ENCODE results near the gene HNRNPL. TPM values are rescaled to one million over a fixed set of nuclear protein-coding genes. Genes with fewer than 3 reads are reported as not detected.
"Not testable (repeated sequence)": the region's sequence is repeated elsewhere in the genome, so short reads cannot be mapped to it uniquely, and the experiment has no call there.

Gene HNRNPL
- polyA plus RNA-seq (2013, experiment 1 of 2; ENCODE audit: insufficient read length) = 325 TPM
- 336 TPM for polyA plus RNA-seq (2013, experiment 2 of 2; ENCODE audit: insufficient read length)

- peak; percentile 100 for DNase-seq
Measured at GRCh38 chr19:38849860-38850435, at the start of gene HNRNPL. Gene HNRNPL, minus strand, starts transcription at chr19:38849986. Its CDS starts 20 bp downstream, at chr19:38849966.

GRCh38 chr19:38898788-38899446 is 49.1 kb upstream of the HNRNPL start:
- peak; percentile 3 for DNase-seq

- no peak for DNase-seq
Measured at GRCh38 chr19:38894968-38895367, 45.2 kb upstream of the HNRNPL start.

DNA sequence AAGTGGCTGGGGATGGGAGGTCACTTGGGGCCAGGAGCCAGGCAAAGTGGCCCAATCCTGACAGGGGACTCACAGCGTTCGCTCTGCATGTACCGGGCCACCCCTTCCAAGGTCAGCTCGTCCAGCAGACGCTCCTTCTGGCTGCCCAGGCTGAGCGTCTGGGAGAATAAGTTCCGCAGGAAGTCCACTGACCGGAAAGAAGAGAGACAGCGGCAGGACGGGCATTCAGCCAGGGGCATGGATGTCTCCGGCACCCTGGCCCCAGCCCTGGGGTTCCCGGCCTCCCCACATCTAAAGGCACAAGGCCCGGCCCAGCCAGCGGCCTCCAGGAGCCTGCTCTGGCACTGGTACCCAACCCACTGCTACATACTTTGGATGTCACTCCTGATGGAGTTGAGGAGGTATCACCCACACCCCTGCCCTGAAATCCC is 43.6 kb upstream of the HNRNPL start:
- DNase-seq = no peak

DNA sequence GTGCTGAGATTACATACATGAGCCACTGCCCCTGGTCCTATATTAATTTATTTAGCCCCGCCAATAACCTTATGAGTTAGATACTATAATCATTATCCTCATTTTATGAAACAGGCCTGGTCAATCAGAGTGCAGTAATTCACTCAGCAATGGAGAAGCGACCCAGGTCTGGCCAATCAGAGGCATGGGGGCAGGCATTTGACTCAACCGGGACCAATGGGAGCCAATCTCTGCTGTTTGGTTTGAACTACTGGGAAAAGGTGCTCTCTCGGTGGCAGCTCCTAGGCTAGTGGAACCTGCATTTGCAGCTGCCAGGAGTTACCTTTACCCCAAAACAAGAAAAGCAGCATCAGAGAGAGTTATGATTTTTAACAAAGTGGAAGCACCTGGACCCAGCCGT is 43.1 kb upstream of the HNRNPL start:
- no peak for DNase-seq

DNA sequence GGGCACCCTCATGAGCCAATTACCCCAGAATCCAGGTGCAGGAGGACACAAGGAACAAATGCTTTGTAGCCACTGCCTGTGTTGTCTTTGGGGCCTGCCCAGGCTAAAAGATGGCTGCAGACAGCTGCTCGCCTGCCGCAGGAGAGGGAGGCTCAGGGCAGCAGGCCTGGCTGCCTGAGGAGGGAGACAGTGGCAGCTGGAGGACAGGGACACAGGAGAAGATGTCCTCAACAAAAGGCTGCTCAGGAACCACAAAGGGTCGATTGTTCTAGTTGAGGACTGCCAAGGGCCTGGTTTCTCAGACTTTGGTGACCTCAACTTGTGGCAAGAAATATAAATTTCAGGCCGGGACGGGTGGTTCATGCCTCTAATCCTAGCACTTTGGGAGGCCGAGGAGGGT is 42.0 kb upstream of the HNRNPL start:
- no peak for DNase-seq

DNA sequence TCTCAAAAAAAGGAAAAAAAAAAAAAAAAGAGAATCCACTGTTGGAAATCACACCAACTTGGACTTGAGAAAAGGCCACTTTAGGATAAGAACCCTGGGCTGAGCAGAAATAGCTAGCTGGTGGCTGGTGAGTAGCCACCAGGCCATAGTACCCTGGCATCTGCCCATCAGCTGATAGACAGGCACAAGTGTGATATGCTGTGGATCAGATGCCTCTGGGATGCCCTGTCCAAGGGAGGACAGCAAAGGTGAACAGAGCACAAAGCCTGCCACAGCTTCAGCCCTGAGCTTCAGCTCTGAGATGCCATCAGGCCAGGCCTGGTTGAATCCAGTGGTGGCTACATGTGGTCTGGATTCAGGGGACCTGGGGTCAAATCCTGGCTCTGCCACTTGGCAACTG is 40.9 kb upstream of the HNRNPL start:
- DNase-seq = no peak

DNA sequence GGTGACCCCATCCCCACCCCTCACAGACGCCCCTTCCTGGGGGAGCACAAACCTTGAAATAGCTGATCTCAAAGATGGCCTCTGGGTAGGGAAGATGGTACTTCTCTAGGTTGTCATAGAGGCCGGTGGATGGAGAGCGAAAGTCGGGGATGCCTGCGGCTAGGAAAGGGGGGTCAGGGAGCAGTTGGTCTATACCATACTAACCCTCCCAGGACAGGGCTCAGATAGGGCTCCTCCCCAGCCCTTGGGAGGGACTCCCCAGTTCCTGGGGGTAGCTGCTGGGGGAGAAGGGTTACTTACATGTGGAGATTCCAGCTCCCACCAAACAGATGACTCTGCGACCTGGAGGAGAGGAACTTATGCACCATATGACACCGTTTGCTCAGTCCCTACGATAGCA is 40.0 kb upstream of the HNRNPL start:
- no peak for DNase-seq

DNA sequence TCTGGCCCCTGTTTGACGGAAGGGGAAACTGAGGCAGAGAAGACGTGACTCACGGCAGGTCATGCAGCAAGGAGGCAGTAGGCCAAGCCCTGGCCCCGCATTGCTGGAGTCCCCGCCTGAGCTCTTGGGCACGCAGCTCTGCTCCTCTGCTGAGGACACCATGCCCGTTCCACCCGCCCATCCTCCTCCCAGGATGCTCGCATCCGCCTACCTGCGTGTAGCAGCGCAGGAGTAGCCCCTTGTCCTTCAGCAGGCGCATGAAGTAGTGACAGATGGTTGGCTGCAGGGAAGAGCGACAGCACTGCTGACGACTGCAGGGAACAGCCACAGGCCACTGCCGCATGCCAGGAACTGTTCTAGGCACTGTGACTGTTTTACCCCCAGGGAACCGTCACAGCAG is 39.1 kb upstream of the HNRNPL start:
- no peak for DNase-seq

GRCh38 chr19:38884691-38885090 is 34.9 kb upstream of the HNRNPL start:
- DNase-seq = not testable (repeated sequence)

- DNase-seq = no peak
Measured at GRCh38 chr19:38883286-38883685, 33.5 kb upstream of the HNRNPL start.

- no peak for DNase-seq
Measured at GRCh38 chr19:38880882-38881609, 31.3 kb upstream of the HNRNPL start.

- DNase-seq = no peak
Measured at GRCh38 chr19:38880076-38880881, 30.5 kb upstream of the HNRNPL start.

GRCh38 chr19:38879400-38879751 is 29.6 kb upstream of the HNRNPL start:
- DNase-seq = no peak

DNA sequence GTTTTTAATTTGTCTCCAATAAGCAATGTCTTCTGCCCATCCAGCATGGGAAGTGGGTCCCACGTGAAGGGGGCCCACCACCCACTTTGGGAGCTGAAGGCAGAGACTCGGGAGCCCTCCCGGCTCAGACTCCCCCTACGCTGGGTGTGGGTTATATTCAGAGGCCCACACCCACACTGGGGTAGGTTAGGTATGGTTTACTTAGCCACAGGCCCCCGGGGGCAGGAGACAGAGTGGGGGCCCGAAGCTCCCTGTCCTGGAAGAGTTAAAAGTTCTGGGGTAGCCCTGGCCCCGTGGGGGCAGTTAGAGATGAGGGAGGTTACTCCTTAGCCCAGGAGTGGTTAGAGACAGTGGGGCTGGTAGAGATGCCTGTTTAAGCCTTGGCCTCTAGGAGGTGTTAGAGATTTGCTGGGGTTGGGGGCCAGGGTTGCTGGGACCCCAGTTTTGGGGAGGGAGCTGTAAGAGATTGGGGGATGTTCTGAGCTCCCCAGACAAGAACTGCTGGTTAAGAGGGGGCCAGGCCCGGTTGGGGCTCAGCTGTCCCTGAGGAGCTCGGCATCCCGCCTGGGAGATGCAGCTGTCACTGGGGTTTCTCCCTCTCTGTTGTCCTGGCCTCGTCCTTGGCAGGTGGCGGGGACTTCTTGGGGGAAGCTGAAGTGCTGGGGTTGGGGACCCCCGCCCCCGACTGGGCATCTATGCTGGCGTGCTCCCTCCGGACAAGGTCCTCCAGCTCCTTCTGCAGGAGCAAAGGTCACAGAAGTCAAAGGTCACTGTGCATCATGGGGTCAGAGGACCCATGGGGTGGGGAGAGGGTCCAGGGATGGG is 29.0 kb upstream of the HNRNPL start:
- DNase-seq = no peak

DNA sequence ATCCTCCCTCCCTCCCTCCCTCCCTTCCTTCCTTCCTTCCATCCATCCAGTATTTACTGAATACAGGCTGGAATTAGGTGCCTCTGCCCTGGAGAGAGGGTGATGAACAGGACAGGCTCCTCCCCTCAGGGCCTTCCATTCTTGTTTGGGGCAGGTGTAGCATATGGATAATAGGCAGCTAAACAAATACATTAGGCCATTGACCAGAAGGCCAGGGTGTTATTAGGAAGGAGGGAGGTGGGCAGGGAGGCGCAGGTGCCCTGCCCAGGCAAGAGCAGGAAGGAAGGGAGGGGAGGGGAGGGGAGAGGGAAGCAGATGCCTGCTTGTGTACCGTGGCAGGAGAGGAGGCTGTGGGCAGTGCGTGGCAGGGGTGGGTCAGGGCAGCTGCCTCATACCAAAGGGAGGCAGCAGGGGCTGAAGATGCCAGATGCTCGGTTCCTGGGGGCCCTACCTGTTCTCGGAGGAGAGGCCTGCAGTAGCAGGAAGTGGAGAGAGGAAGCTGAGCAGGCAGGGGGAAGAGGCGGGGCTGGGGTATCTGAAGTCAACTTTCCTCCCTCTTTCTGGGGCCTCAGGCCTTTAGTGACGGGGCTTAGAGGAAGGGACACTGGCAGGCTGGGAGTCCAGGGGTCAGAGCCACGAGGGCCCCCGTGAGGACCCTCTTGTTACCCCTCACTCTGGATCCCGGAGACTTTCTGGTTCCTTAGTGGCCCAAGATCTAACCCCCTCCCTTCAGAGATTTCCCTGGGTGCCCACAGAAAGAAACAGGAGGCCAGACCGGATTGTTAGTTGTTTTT is 28.2 kb upstream of the HNRNPL start, which contains the start of gene RINL:
Gene RINL (minus strand): TSS at position 495 of the 794 bp plus-strand sequence. CDS start 1,533 bp downstream, outside the sequence.
- no peak for DNase-seq

DNA sequence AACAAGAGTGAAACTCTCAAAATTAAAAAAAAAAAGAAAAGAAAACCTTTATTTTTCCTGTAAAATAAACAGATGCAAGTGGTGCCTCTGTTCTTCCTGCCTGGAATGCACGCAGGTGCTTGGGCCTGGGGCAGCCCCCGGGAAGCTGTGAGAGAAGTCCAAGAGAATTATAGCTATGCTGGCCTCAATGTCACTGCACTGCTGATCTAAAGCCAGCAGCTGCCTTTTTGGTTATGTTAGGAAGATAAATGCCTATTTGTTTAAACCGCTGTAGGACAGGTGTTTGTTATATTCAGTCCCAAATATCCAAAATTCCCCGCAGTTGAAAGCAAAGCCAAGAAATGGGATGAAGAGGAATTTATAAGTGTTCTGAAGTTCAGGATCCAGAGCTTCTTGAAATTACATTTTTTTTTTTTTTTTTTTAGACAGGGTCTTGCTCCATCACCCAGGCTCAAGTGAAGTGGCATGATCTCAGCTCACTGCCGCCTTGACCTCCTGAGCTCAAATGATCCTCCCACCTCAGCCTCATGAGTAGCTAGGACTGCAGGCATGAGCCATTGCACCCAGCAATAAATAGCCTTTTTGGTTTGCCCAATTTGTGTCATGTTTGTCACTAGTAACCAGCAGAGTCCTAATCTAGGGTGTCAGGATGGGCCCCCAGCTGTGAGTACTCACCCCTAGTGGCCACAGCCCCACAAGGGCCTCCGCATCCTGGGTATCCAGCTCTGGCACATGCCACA is 26.0 kb upstream of the HNRNPL start:
- DNase-seq = no peak

DNA sequence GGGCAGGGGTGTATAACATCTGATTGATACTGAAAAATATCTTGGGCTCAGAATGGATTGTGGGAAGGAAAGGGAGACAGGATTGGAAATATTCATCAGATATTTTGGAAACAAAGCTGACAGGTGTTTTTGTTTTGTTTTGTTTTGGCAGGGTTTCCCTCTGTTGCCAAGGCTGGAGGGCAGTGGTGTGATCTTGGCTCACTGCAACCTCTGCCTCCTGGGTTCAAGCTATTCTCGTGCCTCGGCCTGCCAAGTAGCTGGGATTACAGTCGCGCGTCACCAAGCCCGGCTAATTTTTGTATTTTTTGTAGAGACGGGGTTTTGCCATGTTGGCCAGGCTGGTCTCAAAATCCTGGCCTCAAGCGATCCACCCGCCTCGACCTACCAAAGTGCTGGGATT is 23.6 kb upstream of the HNRNPL start:
- not testable (repeated sequence) for DNase-seq

DNA sequence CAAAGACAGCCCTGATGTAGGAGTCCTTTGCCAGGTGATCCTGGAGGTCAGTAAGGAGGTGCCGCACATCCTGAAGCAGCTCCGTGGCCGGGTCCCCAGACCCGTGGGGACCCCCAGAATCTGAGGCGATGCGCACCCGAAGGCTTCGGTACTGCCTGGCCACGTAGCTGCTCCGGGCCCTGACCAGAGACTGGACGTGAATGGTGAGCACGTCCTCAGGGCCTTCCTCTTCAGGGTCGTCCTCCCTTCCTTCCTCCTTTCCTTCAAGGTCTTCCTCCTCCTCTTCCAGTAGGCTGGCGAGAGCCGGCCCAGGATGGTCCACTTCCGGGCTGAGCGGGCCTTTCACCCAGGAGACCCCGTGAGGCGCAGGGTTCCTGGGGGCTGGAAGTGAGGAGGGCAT is 20.8 kb upstream of the HNRNPL start:
- no peak for DNase-seq
